NCI-H2081 (cell line): ENCODE measurements around the gene CPLX3.
A peak's percentile ranks its signal among the peaks of the same experiment; 100 is the strongest.

Source experiments
- DNase-seq, 2 experiments: peaks; one replicate each; lab custom pipeline; 2025; lab: John Stamatoyannopoulos, UW

Gene CPLX3

GRCh38 chr15:74873036-74873755 lies 46.8 kb downstream of the CPLX3 start, which contains the start of gene SCAMP2:
Gene SCAMP2, minus strand, starts transcription at chr15:74873365. Its CDS starts 110 bp downstream, at chr15:74873255.
- peak; percentile 91 to 92 for DNase-seq

- peak in 1 of 2 experiments; percentile 21 for DNase-seq
Observed at GRCh38 chr15:74873756-74874424, 47.5 kb downstream of the CPLX3 start.

GRCh38 chr15:74878273-74878672 lies 51.8 kb downstream of the CPLX3 start:
- DNase-seq = no peak
